NCI-H1930 (cell line): ENCODE measurements around the gene PRPF40B.

ENCODE experiments used
- DNase-seq, 2 experiments: peaks; one replicate each; lab custom pipeline; 2025; lab: John Stamatoyannopoulos, UW

Gene PRPF40B

GRCh38 chr12:49684310-49684854 lies 61.0 kb downstream of the PRPF40B start:
- no peak for DNase-seq

- no peak for DNase-seq
Observed at GRCh38 chr12:49687941-49688340, 64.6 kb downstream of the PRPF40B start.

GRCh38 chr12:49689237-49689636 lies 65.9 kb downstream of the PRPF40B start:
- DNase-seq = no peak

- DNase-seq = no peak
Observed at GRCh38 chr12:49689785-49690184, 66.4 kb downstream of the PRPF40B start.

- DNase-seq = no peak
Observed at GRCh38 chr12:49692851-49693250, 69.5 kb downstream of the PRPF40B start.

- DNase-seq = no peak
Observed at GRCh38 chr12:49693931-49694444, 70.6 kb downstream of the PRPF40B start.
